Measurements from ENCODE around the gene PXK.

The PXK gene

GRCh38 chr3:58462829-58463180, 130.1 kb downstream of the PXK start:
- Histone ChIP-seq H3K36me3 (ENCODE audit: insufficient read depth, low read depth, low read length) (no peaks in the 10 kb centered on the region), H3K4me3 (ENCODE audit: low read length) (no peak overlapping the region), H3K4me1 (ENCODE audit: insufficient read depth, low read length) (peaks cover 9% of the 10 kb centered on the region; the same call in 1 of the 2 replicates), H3K9me3 (ENCODE audit: insufficient read depth, low read depth, low read length) (no peaks in the 10 kb centered on the region), H3K9ac (ENCODE audit: low read depth, low read length) (no peak overlapping the region), H3K27ac (ENCODE audit: low read length) (no peak overlapping the region), H3K27me3 (ENCODE audit: insufficient read depth, low read length) (no peaks in the 10 kb centered on the region)

- Histone ChIP-seq H3K27ac (ENCODE audit: low read length) (no peak overlapping the region), H3K27me3 (ENCODE audit: insufficient read depth, low read length) (no peaks in the 10 kb centered on the region), H3K4me3 (ENCODE audit: low read length) (no peak overlapping the region; the same call in 1 of the 2 replicates), H3K36me3 (ENCODE audit: insufficient read depth, low read depth, low read length) (no peaks in the 10 kb centered on the region), H3K4me1 (ENCODE audit: insufficient read depth, low read length) (peaks cover 9% of the 10 kb centered on the region; the same call in 1 of the 2 replicates), H3K9ac (ENCODE audit: low read depth, low read length) (no peak overlapping the region; the same call in 1 of the 2 replicates), H3K9me3 (ENCODE audit: insufficient read depth, low read depth, low read length) (no peaks in the 10 kb centered on the region)
Measured at GRCh38 chr3:58463181-58463941, 130.7 kb downstream of the PXK start.

GRCh38 chr3:58463942-58464271, 131.2 kb downstream of the PXK start:
- H3K9ac ChIP-seq (ENCODE audit: low read depth, low read length), result no peak overlapping the region
- H3K4me1 ChIP-seq (ENCODE audit: insufficient read depth, low read length), result peaks cover 9% of the 10 kb centered on the region; the same call in 1 of the 2 replicates
- no peaks in the 10 kb centered on the region for H3K27me3 ChIP-seq (ENCODE audit: insufficient read depth, low read length)
- no peaks in the 10 kb centered on the region for H3K36me3 ChIP-seq (ENCODE audit: insufficient read depth, low read depth, low read length)
- H3K27ac ChIP-seq (ENCODE audit: low read length), result no peak overlapping the region
- H3K4me3 ChIP-seq (ENCODE audit: low read length), result no peak overlapping the region; the same call in 1 of the 2 replicates
- H3K9me3 ChIP-seq (ENCODE audit: insufficient read depth, low read depth, low read length), result no peaks in the 10 kb centered on the region

GRCh38 chr3:58464866-58465265, 132.2 kb downstream of the PXK start:
- H3K27me3 ChIP-seq (ENCODE audit: insufficient read depth, low read length), result no peaks in the 10 kb centered on the region
- H3K4me3 ChIP-seq (ENCODE audit: low read length), result no peak overlapping the region
- H3K4me1 ChIP-seq (ENCODE audit: insufficient read depth, low read length), result peaks cover 9% of the 10 kb centered on the region; the same call in 1 of the 2 replicates
- H3K9me3 ChIP-seq (ENCODE audit: insufficient read depth, low read depth, low read length), result no peaks in the 10 kb centered on the region
- no peak overlapping the region for H3K27ac ChIP-seq (ENCODE audit: low read length)
- no peak overlapping the region for H3K9ac ChIP-seq (ENCODE audit: low read depth, low read length)
- no peaks in the 10 kb centered on the region for H3K36me3 ChIP-seq (ENCODE audit: insufficient read depth, low read depth, low read length)

- no peaks in the 10 kb centered on the region for H3K9me3 ChIP-seq (ENCODE audit: insufficient read depth, low read depth, low read length)
- H3K27me3 ChIP-seq (ENCODE audit: insufficient read depth, low read length), result no peaks in the 10 kb centered on the region
- H3K4me3 ChIP-seq (ENCODE audit: low read length), result no peak overlapping the region
- no peaks in the 10 kb centered on the region for H3K36me3 ChIP-seq (ENCODE audit: insufficient read depth, low read depth, low read length)
- H3K4me1 ChIP-seq (ENCODE audit: insufficient read depth, low read length), result peaks cover 23% of the 10 kb centered on the region
- no peak overlapping the region for H3K27ac ChIP-seq (ENCODE audit: low read length)
- no peak overlapping the region for H3K9ac ChIP-seq (ENCODE audit: low read depth, low read length)
Measured at GRCh38 chr3:58466899-58467563, 134.3 kb downstream of the PXK start.

- Histone ChIP-seq H3K4me3 (ENCODE audit: low read length) (no peak overlapping the region), H3K4me1 (ENCODE audit: insufficient read depth, low read length) (peaks cover 16% of the 10 kb centered on the region), H3K36me3 (ENCODE audit: insufficient read depth, low read depth, low read length) (no peaks in the 10 kb centered on the region), H3K9me3 (ENCODE audit: insufficient read depth, low read depth, low read length) (no peaks in the 10 kb centered on the region), H3K27me3 (ENCODE audit: insufficient read depth, low read length) (no peaks in the 10 kb centered on the region), H3K9ac (ENCODE audit: low read depth, low read length) (no peak overlapping the region), H3K27ac (ENCODE audit: low read length) (no peak overlapping the region)
Measured at GRCh38 chr3:58469096-58469495, 136.4 kb downstream of the PXK start.

GRCh38 chr3:58470363-58471024, 137.8 kb downstream of the PXK start:
- H3K4me3 ChIP-seq (ENCODE audit: low read length), result no peak overlapping the region
- H3K27ac ChIP-seq (ENCODE audit: low read length), result no peak overlapping the region
- H3K27me3 ChIP-seq (ENCODE audit: insufficient read depth, low read length), result no peaks in the 10 kb centered on the region
- H3K9ac ChIP-seq (ENCODE audit: low read depth, low read length), result no peak overlapping the region
- H3K4me1 ChIP-seq (ENCODE audit: insufficient read depth, low read length), result peaks cover 16% of the 10 kb centered on the region
- no peaks in the 10 kb centered on the region for H3K9me3 ChIP-seq (ENCODE audit: insufficient read depth, low read depth, low read length)
- H3K36me3 ChIP-seq (ENCODE audit: insufficient read depth, low read depth, low read length), result no peaks in the 10 kb centered on the region

GRCh38 chr3:58471025-58471887, 138.6 kb downstream of the PXK start:
- Histone ChIP-seq H3K27me3 (ENCODE audit: insufficient read depth, low read length) (no peaks in the 10 kb centered on the region), H3K4me3 (ENCODE audit: low read length) (no peak overlapping the region), H3K27ac (ENCODE audit: low read length) (no peak overlapping the region), H3K9ac (ENCODE audit: low read depth, low read length) (no peak overlapping the region), H3K4me1 (ENCODE audit: insufficient read depth, low read length) (peaks cover 16% of the 10 kb centered on the region), H3K36me3 (ENCODE audit: insufficient read depth, low read depth, low read length) (no peaks in the 10 kb centered on the region), H3K9me3 (ENCODE audit: insufficient read depth, low read depth, low read length) (no peaks in the 10 kb centered on the region)

- no peak overlapping the region for H3K4me3 ChIP-seq (ENCODE audit: low read length)
- peaks cover 16% of the 10 kb centered on the region for H3K4me1 ChIP-seq (ENCODE audit: insufficient read depth, low read length)
- no peaks in the 10 kb centered on the region for H3K36me3 ChIP-seq (ENCODE audit: insufficient read depth, low read depth, low read length)
- no peaks in the 10 kb centered on the region for H3K9me3 ChIP-seq (ENCODE audit: insufficient read depth, low read depth, low read length)
- H3K9ac ChIP-seq (ENCODE audit: low read depth, low read length), result no peak overlapping the region
- no peak overlapping the region for H3K27ac ChIP-seq (ENCODE audit: low read length)
- no peaks in the 10 kb centered on the region for H3K27me3 ChIP-seq (ENCODE audit: insufficient read depth, low read length)
Measured at GRCh38 chr3:58473275-58473674, 140.6 kb downstream of the PXK start.

- H3K27me3 ChIP-seq (ENCODE audit: insufficient read depth, low read length), result no peaks in the 10 kb centered on the region
- no peaks in the 10 kb centered on the region for H3K36me3 ChIP-seq (ENCODE audit: insufficient read depth, low read depth, low read length)
- H3K9ac ChIP-seq (ENCODE audit: low read depth, low read length), result no peak overlapping the region
- no peaks in the 10 kb centered on the region for H3K9me3 ChIP-seq (ENCODE audit: insufficient read depth, low read depth, low read length)
- H3K4me3 ChIP-seq (ENCODE audit: low read length), result no peak overlapping the region
- H3K27ac ChIP-seq (ENCODE audit: low read length), result no peak overlapping the region
- H3K4me1 ChIP-seq (ENCODE audit: insufficient read depth, low read length), result peaks cover 16% of the 10 kb centered on the region
Measured at GRCh38 chr3:58474348-58474911, 141.7 kb downstream of the PXK start.

GRCh38 chr3:58474967-58475578, 142.4 kb downstream of the PXK start:
- H3K4me1 ChIP-seq (ENCODE audit: insufficient read depth, low read length), result peaks cover 16% of the 10 kb centered on the region
- H3K27me3 ChIP-seq (ENCODE audit: insufficient read depth, low read length), result no peaks in the 10 kb centered on the region
- H3K27ac ChIP-seq (ENCODE audit: low read length), result no peak overlapping the region
- no peak overlapping the region for H3K9ac ChIP-seq (ENCODE audit: low read depth, low read length)
- H3K36me3 ChIP-seq (ENCODE audit: insufficient read depth, low read depth, low read length), result no peaks in the 10 kb centered on the region
- H3K4me3 ChIP-seq (ENCODE audit: low read length), result no peak overlapping the region
- no peaks in the 10 kb centered on the region for H3K9me3 ChIP-seq (ENCODE audit: insufficient read depth, low read depth, low read length)
